HAP-1 (cell line): ENCODE data around the gene SMIM3.
"Not testable (repeated sequence)": the region's sequence is repeated elsewhere in the genome, so short reads cannot be mapped to it uniquely, and the experiment has no call there.

Experiments used
- DNase-seq, 2 experiments: peaks; one replicate each; pipeline ENCODE4 v3.0.0-alpha.2; 2016 to 2020; ENCODE audit warnings: low spot score in 2 of 2
- H3K27me3 ChIP-seq: fragments of 250-450 bp; sonication (Bioruptor Pico); 2 replicates; pipeline ENCODE4 v1.5.1; 2020; ENCODE audit warnings: low read depth, mild to moderate bottlenecking, moderate library complexity
- H3K36me3 ChIP-seq: fragments of 250-450 bp; sonication (Bioruptor Pico); replicated peaks from 2 replicates; pipeline ENCODE4 v1.5.1; 2020; ENCODE audit warnings: mild to moderate bottlenecking
- H3K4me1 ChIP-seq: fragments of 250-450 bp; sonication (Bioruptor Pico); 2 replicates; pipeline ENCODE4 v1.5.1; 2020; ENCODE audit warnings: mild to moderate bottlenecking
- H3K4me3 ChIP-seq: fragments of 250-450 bp; sonication (Bioruptor Pico); 2 replicates; pipeline ENCODE4 v1.5.1; 2020; ENCODE audit warnings: mild to moderate bottlenecking, moderate library complexity
- H3K9me3 ChIP-seq: fragments of 250-450 bp; sonication (Bioruptor Pico); 2 replicates; pipeline ENCODE4 v1.5.1; 2020; ENCODE audit warnings: mild to moderate bottlenecking, moderate library complexity
- in situ Hi-C: fragments of 300-500 bp; cut with MboI; formaldehyde crosslinking; loops from 3 replicates; pipeline ENCODE4 v1.14.3; 2020; ENCODE audit warnings: low sequenced_read_pairs, inconsistent platforms, mixed read lengths

SMIM3 gene

DNA sequence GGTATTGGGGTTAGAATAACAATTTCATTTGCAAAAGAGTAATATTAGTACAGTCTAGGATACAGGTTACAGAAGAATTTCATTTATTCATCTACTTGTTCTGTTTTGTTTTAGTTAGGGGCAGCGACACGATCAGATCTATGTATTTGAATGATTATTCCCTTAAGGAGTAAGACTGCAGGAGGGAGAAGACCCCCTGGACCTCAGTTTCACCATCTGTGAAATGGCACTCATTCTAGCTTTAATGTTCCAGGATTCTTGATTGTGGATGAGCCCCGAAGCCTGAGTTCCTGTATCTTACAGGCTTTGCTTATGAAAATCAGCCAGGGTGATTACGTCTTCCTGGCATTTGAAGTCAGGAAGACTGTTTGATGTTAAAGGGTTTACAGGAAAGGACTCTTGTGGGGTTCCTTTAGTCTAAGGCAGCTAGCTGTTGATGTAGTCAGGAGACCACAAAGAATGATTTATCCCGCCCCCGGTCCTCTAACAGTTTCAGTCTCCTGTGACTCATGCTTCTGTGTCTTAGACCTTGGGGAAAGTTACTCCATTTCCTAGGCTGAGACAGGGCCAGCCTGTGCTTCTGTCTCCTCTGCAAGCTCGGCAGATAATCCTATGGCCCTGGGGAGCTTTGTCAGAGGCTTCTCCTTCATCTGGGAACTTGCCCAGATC, 11.5 kb downstream of the SMIM3 start:
- peak in 1 of 2 experiments; percentile 11 for DNase-seq
- peaks cover 6% of the 10 kb centered on the region for H3K4me1 ChIP-seq
- in situ Hi-C loops, result loop anchor here (25.0 kb wide), 1 partner anchor 372 kb away; the partner anchor contains the start of gene ANXA6
- no peak overlapping the region for H3K4me3 ChIP-seq
- H3K27me3 ChIP-seq, result no peaks in the 10 kb centered on the region
- H3K36me3 ChIP-seq, result no peaks in the 10 kb centered on the region
- no peaks in the 10 kb centered on the region for H3K9me3 ChIP-seq

GRCh38 chr5:150791536-150791935, 13.0 kb downstream of the SMIM3 start:
- Histone ChIP-seq H3K4me3 (no peak overlapping the region), H3K4me1 (peaks cover 6% of the 10 kb centered on the region), H3K27me3 (no peaks in the 10 kb centered on the region), H3K9me3 (no peaks in the 10 kb centered on the region), H3K36me3 (no peaks in the 10 kb centered on the region)
- no peak for DNase-seq
- in situ Hi-C loops, result loop anchor here (25.0 kb wide), 1 partner anchor 371 kb away; the partner anchor contains the start of gene ANXA6

DNA sequence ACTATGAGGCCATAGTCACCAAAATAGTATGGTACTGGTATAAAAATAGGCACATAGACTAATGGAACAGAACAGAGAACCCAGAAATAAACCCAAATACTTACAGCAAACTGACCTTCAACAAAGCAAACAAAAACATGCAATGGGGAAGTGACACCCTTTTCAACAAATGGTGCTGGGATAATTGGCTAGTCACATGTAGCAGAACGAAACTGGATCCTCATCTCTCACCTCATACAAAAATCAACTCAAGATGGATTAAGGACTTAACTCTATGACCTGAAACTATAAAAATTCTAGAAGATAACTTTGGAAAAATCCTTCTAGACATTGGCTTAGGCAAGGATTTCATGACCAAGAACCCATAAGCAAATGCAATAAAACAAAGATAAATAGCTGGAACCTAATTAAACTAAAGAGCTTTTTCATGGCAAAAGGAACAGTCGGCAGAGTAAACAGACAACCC, 14.9 kb downstream of the SMIM3 start:
- in situ Hi-C loops, result loop anchor here (25.0 kb wide), 1 partner anchor 369 kb away; the partner anchor contains the start of gene ANXA6

DNA sequence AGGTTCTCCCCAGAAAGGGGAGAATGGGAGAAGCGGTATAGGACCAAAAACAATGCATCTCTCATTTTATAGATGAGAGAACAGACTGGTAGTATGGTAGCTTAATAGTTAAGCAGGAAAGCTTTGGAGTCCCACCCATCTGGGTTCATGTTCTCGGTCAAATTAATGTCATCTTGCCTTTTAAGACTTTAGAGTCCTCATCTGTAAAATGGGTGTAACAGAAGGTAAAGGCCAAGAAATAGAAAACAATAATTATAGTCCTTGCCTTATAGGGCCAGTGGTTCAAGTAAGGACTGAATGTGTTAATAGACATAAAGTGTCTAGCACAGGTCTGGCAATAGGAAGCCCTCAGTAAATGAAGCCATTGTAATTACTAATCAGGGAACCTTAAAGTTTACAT, 16.4 kb downstream of the SMIM3 start:
- H3K36me3 ChIP-seq, result no peaks in the 10 kb centered on the region
- no peak for DNase-seq
- H3K9me3 ChIP-seq, result no peaks in the 10 kb centered on the region
- H3K4me3 ChIP-seq, result no peak overlapping the region
- in situ Hi-C loops, result loop anchor here (25.0 kb wide), 1 partner anchor 367 kb away; the partner anchor contains the start of gene ANXA6
- H3K27me3 ChIP-seq, result no peaks in the 10 kb centered on the region
- no peaks in the 10 kb centered on the region for H3K4me1 ChIP-seq

More for the DNA sequence above, 14.9 kb downstream of the SMIM3 start:
- H3K4me3 ChIP-seq, H3K27me3 ChIP-seq, DNase-seq, H3K9me3 ChIP-seq, H3K4me1 ChIP-seq, H3K36me3 ChIP-seq: not testable (repeated sequence)

DNA sequence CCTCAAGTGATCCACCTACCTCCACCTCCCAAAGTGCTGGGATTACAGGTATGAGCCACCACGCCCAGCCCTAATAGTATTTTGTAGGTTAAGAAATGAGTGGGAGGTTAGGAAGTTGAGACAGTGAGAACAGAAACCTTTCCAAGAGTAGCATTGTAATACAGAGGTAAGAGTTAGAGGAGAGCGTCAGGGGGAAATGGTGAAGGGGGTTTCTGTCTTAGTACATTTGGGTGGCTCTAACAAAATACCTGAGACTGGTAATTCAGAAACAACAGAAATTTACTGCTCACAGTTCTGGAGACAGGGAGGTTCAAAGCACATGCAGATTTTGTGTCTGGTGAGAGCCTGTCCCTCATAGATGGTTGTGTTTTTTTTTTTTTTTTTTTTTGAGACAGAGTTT, 18.8 kb downstream of the SMIM3 start:
- H3K9me3 ChIP-seq, result no peaks in the 10 kb centered on the region
- no peaks in the 10 kb centered on the region for H3K27me3 ChIP-seq
- in situ Hi-C loops, result loop anchor here (25.0 kb wide), 1 partner anchor 365 kb away; the partner anchor contains the start of gene ANXA6
- no peak for DNase-seq
- no peaks in the 10 kb centered on the region for H3K36me3 ChIP-seq
- no peak overlapping the region for H3K4me3 ChIP-seq
- no peaks in the 10 kb centered on the region; the same call in none of the 2 replicates for H3K4me1 ChIP-seq

DNA sequence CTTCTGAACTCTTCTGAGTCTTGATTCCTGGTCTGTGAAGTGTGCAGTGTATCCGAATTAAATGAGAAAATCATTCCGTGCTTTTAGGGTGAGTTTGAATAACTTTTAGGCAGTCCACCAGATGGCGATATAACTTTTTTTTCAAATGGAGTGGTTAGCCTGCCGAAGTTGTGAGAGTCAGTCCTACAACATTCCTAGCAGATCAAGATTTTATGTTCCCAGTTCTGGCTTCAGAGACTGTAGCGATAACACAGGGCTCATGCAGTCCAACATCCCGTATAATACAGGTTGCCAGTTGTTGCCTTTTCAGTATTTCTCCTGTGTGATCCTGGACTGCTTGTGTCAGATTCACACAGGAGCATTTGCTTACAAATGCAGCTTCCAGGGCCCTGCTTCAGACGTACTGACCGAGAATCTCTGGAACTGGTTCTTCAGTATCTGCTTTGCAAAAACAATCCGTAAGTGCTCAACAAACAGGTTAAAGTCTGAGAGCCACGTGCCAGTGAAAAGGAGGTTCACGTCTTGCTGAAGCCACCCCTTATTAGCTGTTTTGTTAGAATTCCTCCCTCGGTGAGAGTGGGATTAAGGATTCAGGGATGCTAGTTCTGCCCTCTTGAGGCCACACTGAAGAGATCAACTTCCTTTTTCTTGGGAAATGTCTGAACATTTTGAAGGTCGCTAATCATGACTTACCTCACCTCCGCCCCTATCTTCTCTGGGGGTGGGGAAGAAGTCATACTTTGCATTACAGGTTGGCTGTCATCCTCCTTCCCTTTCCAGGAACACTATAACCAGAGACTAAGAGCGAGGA, 22.8 kb downstream of the SMIM3 start:
- in situ Hi-C loops, result no loop called here
- H3K36me3 ChIP-seq, result no peaks in the 10 kb centered on the region
- no peaks in the 10 kb centered on the region; the same call in none of the 2 replicates for H3K4me1 ChIP-seq
- 0 out of 2 replicates have a peak, but pooled peaks cover 2% of the 10 kb centered on the region for H3K27me3 ChIP-seq
- DNase-seq, result peak; percentile 52 to 79
- no peaks in the 10 kb centered on the region for H3K9me3 ChIP-seq
- peak overlapping the region; percentile 21 for H3K4me3 ChIP-seq

DNA sequence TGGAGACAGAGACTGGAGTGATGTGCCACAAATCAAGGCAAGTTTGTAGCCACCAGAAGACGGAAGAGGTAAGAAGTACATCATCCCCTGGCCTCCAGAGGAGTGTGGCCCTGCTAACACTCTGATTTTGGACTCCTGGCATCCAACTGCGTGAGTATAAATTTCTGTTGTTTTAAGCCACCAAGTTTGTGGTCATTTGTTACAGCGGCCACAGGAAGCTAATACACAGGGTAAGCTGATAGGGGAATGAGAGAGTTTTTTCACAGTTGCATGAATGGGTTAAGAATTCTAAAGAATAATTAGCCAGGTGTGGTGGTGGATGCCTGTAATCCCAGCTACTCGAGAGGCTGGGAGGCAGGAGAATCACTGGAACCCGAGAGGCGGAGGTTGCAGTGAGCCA, 25.8 kb downstream of the SMIM3 start:
- H3K36me3 ChIP-seq, result no peaks in the 10 kb centered on the region
- H3K4me1 ChIP-seq, result no peaks in the 10 kb centered on the region; the same call in none of the 2 replicates
- in situ Hi-C loops, result no loop called here
- H3K9me3 ChIP-seq, result no peaks in the 10 kb centered on the region
- no peak for DNase-seq
- peaks cover 5% of the 10 kb centered on the region; the same call in 1 of the 2 replicates for H3K27me3 ChIP-seq
- H3K4me3 ChIP-seq, result no peak overlapping the region

- no peak for DNase-seq
- in situ Hi-C loops, result no loop called here
- Histone ChIP-seq H3K4me1 (no peaks in the 10 kb centered on the region), H3K36me3 (no peaks in the 10 kb centered on the region), H3K9me3 (no peaks in the 10 kb centered on the region), H3K4me3 (no peak overlapping the region), H3K27me3 (peaks cover 5% of the 10 kb centered on the region; the same call in 1 of the 2 replicates)
Observed at GRCh38 chr5:150809363-150809762, 30.8 kb downstream of the SMIM3 start.

DNA sequence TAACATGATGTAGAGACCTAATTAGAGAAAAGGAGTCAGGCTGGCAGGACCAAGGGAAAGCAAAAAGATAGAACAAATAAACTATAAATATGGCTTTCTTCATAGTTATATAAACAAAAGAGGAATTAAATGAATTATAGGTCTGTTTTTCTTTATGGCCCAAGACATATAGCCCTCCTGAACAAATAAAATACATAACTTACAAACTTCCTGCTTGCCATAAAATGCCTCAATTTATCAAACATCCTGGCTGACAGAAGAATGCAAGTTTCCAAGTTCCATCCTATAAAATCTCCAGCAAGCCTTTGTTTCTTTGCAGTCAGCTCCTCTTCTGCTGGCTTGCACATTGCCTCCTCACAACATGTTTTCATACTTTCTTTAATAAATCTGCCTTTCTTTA, 36.5 kb downstream of the SMIM3 start:
- DNase-seq, result no peak
- H3K36me3 ChIP-seq, result no peaks in the 10 kb centered on the region
- H3K27me3 ChIP-seq, result no peaks in the 10 kb centered on the region
- no peak overlapping the region for H3K4me3 ChIP-seq
- H3K9me3 ChIP-seq, result no peaks in the 10 kb centered on the region
- in situ Hi-C loops, result no loop called here
- no peaks in the 10 kb centered on the region for H3K4me1 ChIP-seq

GRCh38 chr5:150816946-150817345, 38.4 kb downstream of the SMIM3 start:
- Histone ChIP-seq H3K4me1 (no peaks in the 10 kb centered on the region), H3K36me3 (no peaks in the 10 kb centered on the region), H3K4me3 (no peak overlapping the region), H3K27me3 (no peaks in the 10 kb centered on the region), H3K9me3 (no peaks in the 10 kb centered on the region)
- in situ Hi-C loops, result no loop called here
- DNase-seq, result no peak

- Histone ChIP-seq H3K4me1 (no peaks in the 10 kb centered on the region), H3K4me3 (no peak overlapping the region), H3K27me3 (0 out of 2 replicates have a peak, but pooled peaks cover 4% of the 10 kb centered on the region), H3K9me3 (no peaks in the 10 kb centered on the region), H3K36me3 (no peaks in the 10 kb centered on the region)
- in situ Hi-C loops, result no loop called here
- no peak for DNase-seq
Observed at GRCh38 chr5:150829744-150830143, 51.2 kb downstream of the SMIM3 start.

DNA sequence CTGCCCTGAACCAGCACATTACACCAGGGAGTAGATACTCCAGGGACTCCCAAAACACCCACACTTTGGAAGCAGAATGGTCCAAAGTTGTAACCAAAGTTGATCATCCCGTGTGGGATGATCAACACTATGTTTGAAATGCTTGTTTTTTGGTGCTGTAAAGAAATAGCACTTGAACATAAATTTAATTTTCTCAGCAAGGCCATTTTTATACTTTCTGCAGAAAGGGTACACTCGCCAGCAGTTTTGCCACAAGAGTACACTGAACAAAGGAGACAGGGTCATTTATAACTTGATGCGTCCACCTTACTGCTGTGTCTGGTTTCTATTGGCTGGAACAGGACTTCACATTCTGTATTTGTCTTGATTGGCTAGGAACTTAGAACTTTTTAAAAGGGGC, 53.3 kb downstream of the SMIM3 start:
- in situ Hi-C loops, H3K27me3 ChIP-seq, H3K4me1 ChIP-seq, H3K9me3 ChIP-seq, DNase-seq, H3K4me3 ChIP-seq, H3K36me3 ChIP-seq: not testable (repeated sequence)

- in situ Hi-C loops, result no loop called here
- no peak for DNase-seq
- Histone ChIP-seq H3K4me3 (no peak overlapping the region), H3K4me1 (no peaks in the 10 kb centered on the region), H3K27me3 (no peaks in the 10 kb centered on the region), H3K9me3 (no peaks in the 10 kb centered on the region; the same call in none of the 2 replicates), H3K36me3 (no peaks in the 10 kb centered on the region)
Observed at GRCh38 chr5:150836064-150836463, 57.5 kb downstream of the SMIM3 start.

DNA sequence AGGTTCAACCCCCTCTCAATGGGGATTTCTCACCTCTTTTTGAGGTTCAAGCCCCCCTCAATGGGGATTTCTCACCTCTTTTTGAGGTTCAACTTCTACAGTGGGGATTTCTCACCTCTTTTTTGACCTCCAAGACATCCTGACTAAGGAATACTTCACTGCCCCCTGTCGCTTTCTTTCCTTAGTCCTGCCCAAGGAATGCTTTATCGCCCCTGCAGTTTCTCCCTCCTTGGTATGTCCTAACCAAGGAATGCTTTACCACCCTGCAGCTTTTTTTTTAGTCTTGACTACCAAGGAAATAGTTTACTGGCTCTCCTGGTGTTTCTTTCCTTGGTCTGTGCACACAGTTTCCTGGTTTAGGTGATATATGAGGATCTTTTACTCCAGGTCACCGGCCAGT, 58.1 kb downstream of the SMIM3 start:
- H3K4me1 ChIP-seq, result no peaks in the 10 kb centered on the region
- DNase-seq, result no peak
- H3K9me3 ChIP-seq, result no peaks in the 10 kb centered on the region; the same call in none of the 2 replicates
- in situ Hi-C loops, result no loop called here
- no peaks in the 10 kb centered on the region for H3K36me3 ChIP-seq
- H3K27me3 ChIP-seq, result no peaks in the 10 kb centered on the region
- H3K4me3 ChIP-seq, result no peak overlapping the region
